ENCODE data around the gene AGMO. TPM values are rescaled to one million over a fixed set of nuclear protein-coding genes. Genes with fewer than 3 reads are reported as not detected.

Gene AGMO
- total RNA-seq, 2 experiments from 2014 or later: not detected

GRCh38 chr7:15219758-15220157 is 342.1 kb downstream of the AGMO start:
- intact Hi-C loops (cut with micrococcal nuclease): no loop called here
- peaks cover 3% of the 10 kb centered on the region for H3K9me3 Mint-ChIP-seq
- no peaks in the 10 kb centered on the region for H3K4me1 Mint-ChIP-seq (ENCODE audit: low read depth)
- DNase-seq: no peak
- no peak for ATAC-seq
- ChIA-PET CTCF (no interaction called here), POLR2A (no interaction called here)
- H3K27ac Mint-ChIP-seq: no peak overlapping the region
- no peaks in the 10 kb centered on the region for H3K36me3 Mint-ChIP-seq (ENCODE audit: low read depth)
- H3K27me3 Mint-ChIP-seq: no peaks in the 10 kb centered on the region
- H3K4me3 Mint-ChIP-seq: no peak overlapping the region
- no peak for TF ChIP-seq CTCF (IDR thresholded peaks at IDR 0.05)

- no peaks in the 10 kb centered on the region for H3K27me3 Mint-ChIP-seq
- DNase-seq (no peak), ATAC-seq (no peak)
- CTCF ChIA-PET: no interaction called here
- no peaks in the 10 kb centered on the region for H3K36me3 Mint-ChIP-seq (ENCODE audit: low read depth)
- POLR2A ChIA-PET: no interaction called here
- intact Hi-C loops (cut with micrococcal nuclease): no loop called here
- TF ChIP-seq CTCF (IDR thresholded peaks at IDR 0.05): no peak
- no peaks in the 10 kb centered on the region for H3K4me1 Mint-ChIP-seq (ENCODE audit: low read depth)
- peaks cover 2% of the 10 kb centered on the region for H3K9me3 Mint-ChIP-seq
- no peak overlapping the region for H3K4me3 Mint-ChIP-seq
- H3K27ac Mint-ChIP-seq: no peak overlapping the region
Measured at GRCh38 chr7:15218261-15218660, 343.6 kb downstream of the AGMO start.

GRCh38 chr7:15215616-15216015 is 346.2 kb downstream of the AGMO start:
- Mint-ChIP-seq H3K4me1 (ENCODE audit: low read depth) (no peaks in the 10 kb centered on the region), H3K27me3 (no peaks in the 10 kb centered on the region), H3K4me3 (no peak overlapping the region), H3K9me3 (peaks cover 2% of the 10 kb centered on the region), H3K36me3 (ENCODE audit: low read depth) (no peaks in the 10 kb centered on the region), H3K27ac (no peak overlapping the region)
- DNase-seq (no peak), ATAC-seq (no peak)
- intact Hi-C loops (cut with micrococcal nuclease): no loop called here
- ChIA-PET CTCF (no interaction called here), POLR2A (no interaction called here)
- TF ChIP-seq CTCF (IDR thresholded peaks at IDR 0.05): no peak

- ChIA-PET POLR2A (no interaction called here), CTCF (no interaction called here)
- no peaks in the 10 kb centered on the region for H3K36me3 Mint-ChIP-seq (ENCODE audit: low read depth)
- no peaks in the 10 kb centered on the region for H3K4me1 Mint-ChIP-seq (ENCODE audit: low read depth)
- DNase-seq: no peak
- ATAC-seq: no peak
- H3K27me3 Mint-ChIP-seq: no peaks in the 10 kb centered on the region
- intact Hi-C loops (cut with micrococcal nuclease): no loop called here
- peaks cover 2% of the 10 kb centered on the region for H3K9me3 Mint-ChIP-seq
- H3K27ac Mint-ChIP-seq: no peak overlapping the region
- TF ChIP-seq CTCF (IDR thresholded peaks at IDR 0.05): no peak
- H3K4me3 Mint-ChIP-seq: no peak overlapping the region
Measured at GRCh38 chr7:15214976-15215375, 346.8 kb downstream of the AGMO start.

GRCh38 chr7:15213093-15213492 is 348.7 kb downstream of the AGMO start:
- ATAC-seq (no peak), DNase-seq (no peak)
- no peaks in the 10 kb centered on the region for H3K4me1 Mint-ChIP-seq (ENCODE audit: low read depth)
- CTCF ChIA-PET: no interaction called here
- H3K4me3 Mint-ChIP-seq: no peak overlapping the region
- H3K9me3 Mint-ChIP-seq: peaks cover 2% of the 10 kb centered on the region
- H3K36me3 Mint-ChIP-seq (ENCODE audit: low read depth): no peaks in the 10 kb centered on the region
- no peaks in the 10 kb centered on the region for H3K27me3 Mint-ChIP-seq
- no peak overlapping the region for H3K27ac Mint-ChIP-seq
- POLR2A ChIA-PET: no interaction called here
- intact Hi-C loops (cut with micrococcal nuclease): no loop called here
- no peak for TF ChIP-seq CTCF (IDR thresholded peaks at IDR 0.05)
